ENCODE results near the gene PLCB1.

Gene PLCB1

GRCh38 chr20:8242827-8243724, 111.0 kb downstream of the PLCB1 start:
- Histone ChIP-seq H2BK15ac (ENCODE audit: low read length) (no peak overlapping the region), H3K23ac (ENCODE audit: low read depth, low read length, poor library complexity) (no peak overlapping the region), H4K91ac (ENCODE audit: low read depth, low read length, poor library complexity) (no peak overlapping the region), H2AFZ (ENCODE audit: low read length) (no peak overlapping the region), H3K27ac (replicated peaks; ENCODE audit: low read length) (no peak overlapping the region), H3K36me3 (replicated peaks in 1 of 2; ENCODE audit: control insufficient read depth in 2 of 2, insufficient read depth in 2 of 2, low read length in 2 of 2) (no peaks in the 10 kb centered on the region), H3K18ac (ENCODE audit: low read length) (no peak overlapping the region), H3K9ac (ENCODE audit: low read depth, low read length, poor library complexity) (no peak overlapping the region), H3K79me1 (ENCODE audit: low read depth, low read length) (no peaks in the 10 kb centered on the region), H2BK120ac (ENCODE audit: low read depth, low read length) (no peak overlapping the region), H4K8ac (ENCODE audit: low read depth, low read length) (no peak overlapping the region), H3K27me3 (ENCODE audit: control insufficient read depth in 3 of 3, insufficient read depth in 3 of 3, low read depth in 1 of 3, low read length in 3 of 3) (no peaks in the 10 kb centered on the region), H3K14ac (ENCODE audit: low read length) (no peak overlapping the region), H3K4me2 (ENCODE audit: insufficient read depth, low read length, poor library complexity, severe bottlenecking) (no peak overlapping the region), H2BK5ac (ENCODE audit: low read length) (no peak overlapping the region), H3K4me1 (ENCODE audit: control insufficient read depth in 2 of 2, insufficient read depth in 1 of 2, low read depth in 1 of 2, low read length in 2 of 2) (no peaks in the 10 kb centered on the region), H3K4me3 (ENCODE audit: low read length in 2 of 2) (no peak overlapping the region), H2BK12ac (ENCODE audit: low read length) (no peak overlapping the region), H3K4ac (ENCODE audit: low read length) (no peak overlapping the region), H2AK5ac (ENCODE audit: low read depth, low read length) (no peak overlapping the region), H3K9me3 (replicated peaks in 1 of 2; ENCODE audit: control insufficient read depth in 2 of 2, insufficient read depth in 1 of 2, low read depth in 1 of 2, low read length in 2 of 2) (no peaks in the 10 kb centered on the region)
- DNase-seq (ENCODE audit: low spot score): no peak
- WGBS, 2 donors (ENCODE audit: extremely low coverage in 2 of 2, insufficient read length in 2 of 2, insufficient replicate concordance in 1 of 2): no CpG with 5 or more reads among the region's 7 CpGs

GRCh38 chr20:8244637-8245036, 112.6 kb downstream of the PLCB1 start:
- no peaks in the 10 kb centered on the region for H3K9me3 ChIP-seq (replicated peaks in 1 of 2; ENCODE audit: control insufficient read depth in 2 of 2, insufficient read depth in 1 of 2, low read depth in 1 of 2, low read length in 2 of 2)
- no peak overlapping the region for H2BK12ac ChIP-seq (ENCODE audit: low read length)
- H2AK5ac ChIP-seq (ENCODE audit: low read depth, low read length): no peak overlapping the region
- no peak overlapping the region for H2BK15ac ChIP-seq (ENCODE audit: low read length)
- DNase-seq (ENCODE audit: low spot score): no peak
- no peak overlapping the region for H2BK120ac ChIP-seq (ENCODE audit: low read depth, low read length)
- no peaks in the 10 kb centered on the region for H3K79me1 ChIP-seq (ENCODE audit: low read depth, low read length)
- H3K27me3 ChIP-seq (ENCODE audit: control insufficient read depth in 3 of 3, insufficient read depth in 3 of 3, low read depth in 1 of 3, low read length in 3 of 3): no peaks in the 10 kb centered on the region
- no peak overlapping the region for H3K4ac ChIP-seq (ENCODE audit: low read length)
- H2AFZ ChIP-seq (ENCODE audit: low read length): no peak overlapping the region
- no peak overlapping the region for H3K4me3 ChIP-seq (ENCODE audit: low read length in 2 of 2)
- H3K27ac ChIP-seq (replicated peaks; ENCODE audit: low read length): no peak overlapping the region
- H3K4me1 ChIP-seq (ENCODE audit: control insufficient read depth in 2 of 2, insufficient read depth in 1 of 2, low read depth in 1 of 2, low read length in 2 of 2): no peaks in the 10 kb centered on the region
- no peaks in the 10 kb centered on the region for H3K36me3 ChIP-seq (replicated peaks in 1 of 2; ENCODE audit: control insufficient read depth in 2 of 2, insufficient read depth in 2 of 2, low read length in 2 of 2)
- no peak overlapping the region for H2BK5ac ChIP-seq (ENCODE audit: low read length)
- no peak overlapping the region for H4K91ac ChIP-seq (ENCODE audit: low read depth, low read length, poor library complexity)
- no CpG with 5 or more reads among the region's 2 CpGs for WGBS, 2 donors (ENCODE audit: extremely low coverage in 2 of 2, insufficient read length in 2 of 2, insufficient replicate concordance in 1 of 2)
- no peak overlapping the region for H3K4me2 ChIP-seq (ENCODE audit: insufficient read depth, low read length, poor library complexity, severe bottlenecking)
- H3K9ac ChIP-seq (ENCODE audit: low read depth, low read length, poor library complexity): no peak overlapping the region
- no peak overlapping the region for H3K18ac ChIP-seq (ENCODE audit: low read length)
- H3K14ac ChIP-seq (ENCODE audit: low read length): no peak overlapping the region
- no peak overlapping the region for H4K8ac ChIP-seq (ENCODE audit: low read depth, low read length)
- no peak overlapping the region for H3K23ac ChIP-seq (ENCODE audit: low read depth, low read length, poor library complexity)

GRCh38 chr20:8246153-8246552, 114.1 kb downstream of the PLCB1 start:
- Histone ChIP-seq H2AFZ (ENCODE audit: low read length) (no peak overlapping the region), H2BK120ac (ENCODE audit: low read depth, low read length) (no peak overlapping the region), H3K27ac (replicated peaks; ENCODE audit: low read length) (no peak overlapping the region), H4K91ac (ENCODE audit: low read depth, low read length, poor library complexity) (no peak overlapping the region), H3K9me3 (replicated peaks in 1 of 2; ENCODE audit: control insufficient read depth in 2 of 2, insufficient read depth in 1 of 2, low read depth in 1 of 2, low read length in 2 of 2) (no peaks in the 10 kb centered on the region), H4K8ac (ENCODE audit: low read depth, low read length) (no peak overlapping the region), H2AK5ac (ENCODE audit: low read depth, low read length) (no peak overlapping the region), H3K23ac (ENCODE audit: low read depth, low read length, poor library complexity) (no peak overlapping the region), H3K4me2 (ENCODE audit: insufficient read depth, low read length, poor library complexity, severe bottlenecking) (no peak overlapping the region), H3K4me1 (ENCODE audit: control insufficient read depth in 2 of 2, insufficient read depth in 1 of 2, low read depth in 1 of 2, low read length in 2 of 2) (no peaks in the 10 kb centered on the region), H2BK15ac (ENCODE audit: low read length) (no peak overlapping the region), H3K36me3 (replicated peaks in 1 of 2; ENCODE audit: control insufficient read depth in 2 of 2, insufficient read depth in 2 of 2, low read length in 2 of 2) (no peaks in the 10 kb centered on the region), H3K4ac (ENCODE audit: low read length) (no peak overlapping the region), H3K18ac (ENCODE audit: low read length) (no peak overlapping the region), H2BK5ac (ENCODE audit: low read length) (no peak overlapping the region), H3K27me3 (ENCODE audit: control insufficient read depth in 3 of 3, insufficient read depth in 3 of 3, low read depth in 1 of 3, low read length in 3 of 3) (no peaks in the 10 kb centered on the region), H3K14ac (ENCODE audit: low read length) (no peak overlapping the region), H3K9ac (ENCODE audit: low read depth, low read length, poor library complexity) (no peak overlapping the region), H3K4me3 (ENCODE audit: low read length in 2 of 2) (no peak overlapping the region), H2BK12ac (ENCODE audit: low read length) (no peak overlapping the region), H3K79me1 (ENCODE audit: low read depth, low read length) (no peaks in the 10 kb centered on the region)
- DNase-seq (ENCODE audit: low spot score): no peak
- WGBS, 2 donors (ENCODE audit: extremely low coverage in 2 of 2, insufficient read length in 2 of 2, insufficient replicate concordance in 1 of 2): no CpG with 5 or more reads among the region's 1 CpG

- no peak overlapping the region for H3K18ac ChIP-seq (ENCODE audit: low read length)
- no peak for DNase-seq (ENCODE audit: low spot score)
- H3K4ac ChIP-seq (ENCODE audit: low read length): no peak overlapping the region
- H3K79me1 ChIP-seq (ENCODE audit: low read depth, low read length): no peaks in the 10 kb centered on the region
- H2AK5ac ChIP-seq (ENCODE audit: low read depth, low read length): no peak overlapping the region
- H4K8ac ChIP-seq (ENCODE audit: low read depth, low read length): no peak overlapping the region
- no peak overlapping the region for H3K4me2 ChIP-seq (ENCODE audit: insufficient read depth, low read length, poor library complexity, severe bottlenecking)
- H3K4me1 ChIP-seq (ENCODE audit: control insufficient read depth in 2 of 2, insufficient read depth in 1 of 2, low read depth in 1 of 2, low read length in 2 of 2): no peaks in the 10 kb centered on the region
- H3K14ac ChIP-seq (ENCODE audit: low read length): no peak overlapping the region
- H3K9me3 ChIP-seq (replicated peaks in 1 of 2; ENCODE audit: control insufficient read depth in 2 of 2, insufficient read depth in 1 of 2, low read depth in 1 of 2, low read length in 2 of 2): no peaks in the 10 kb centered on the region
- H3K36me3 ChIP-seq (replicated peaks in 1 of 2; ENCODE audit: control insufficient read depth in 2 of 2, insufficient read depth in 2 of 2, low read length in 2 of 2): no peaks in the 10 kb centered on the region
- H2BK12ac ChIP-seq (ENCODE audit: low read length): no peak overlapping the region
- no peak overlapping the region for H2BK15ac ChIP-seq (ENCODE audit: low read length)
- no peak overlapping the region for H3K23ac ChIP-seq (ENCODE audit: low read depth, low read length, poor library complexity)
- H3K4me3 ChIP-seq (ENCODE audit: low read length in 2 of 2): no peak overlapping the region
- H3K27me3 ChIP-seq (ENCODE audit: control insufficient read depth in 3 of 3, insufficient read depth in 3 of 3, low read depth in 1 of 3, low read length in 3 of 3): no peaks in the 10 kb centered on the region
- H3K27ac ChIP-seq (replicated peaks; ENCODE audit: low read length): no peak overlapping the region
- H2AFZ ChIP-seq (ENCODE audit: low read length): no peak overlapping the region
- H2BK120ac ChIP-seq (ENCODE audit: low read depth, low read length): no peak overlapping the region
- H4K91ac ChIP-seq (ENCODE audit: low read depth, low read length, poor library complexity): no peak overlapping the region
- WGBS, 2 donors (ENCODE audit: extremely low coverage in 2 of 2, insufficient read length in 2 of 2, insufficient replicate concordance in 1 of 2): no CpG with 5 or more reads among the region's 1 CpG
- no peak overlapping the region for H2BK5ac ChIP-seq (ENCODE audit: low read length)
- H3K9ac ChIP-seq (ENCODE audit: low read depth, low read length, poor library complexity): no peak overlapping the region
Measured at GRCh38 chr20:8246716-8247115, 114.7 kb downstream of the PLCB1 start.

Data from neuronal stem cell (in vitro differentiated cells).